K562 (cell line): ENCODE data around the gene KIFC3. TPM values are rescaled to one million over a fixed set of nuclear protein-coding genes. Genes with fewer than 3 reads are reported as not detected.

ENCODE experiments used
- HSF4 ChIP-seq: fragments of 250-450 bp; sonication (Bioruptor Pico); IDR thresholded peaks from 2 replicates; pipeline ENCODE4 v2.1.2; 2022; ENCODE audit warnings: mild to moderate bottlenecking, moderate library complexity, borderline replicate concordance
- PHF20 ChIP-seq: fragments of 450-650 bp; IDR thresholded peaks from 2 replicates; pipeline ENCODE4 v1.6.1; 2018; ENCODE audit not compliant: partially characterized antibody
- PHTF2 ChIP-seq: fragments of 250-450 bp; sonication (Bioruptor Pico); IDR thresholded peaks from 2 replicates; pipeline ENCODE4 v1.5.0; 2021; ENCODE audit warnings: mild to moderate bottlenecking
- SMAD4 ChIP-seq: fragments of 250-450 bp; sonication (Bioruptor Pico); conservative IDR thresholded peaks from 2 replicates; pipeline ENCODE4 v1.8.0; 2021; ENCODE audit warnings: inconsistent platforms, mild to moderate bottlenecking, moderate library complexity
- SRSF1 ChIP-seq: fragments of 200-400 bp; formaldehyde crosslinking; IDR thresholded peaks from 2 replicates; pipeline ENCODE4 v1.6.1; 2017; ENCODE audit warnings: mild to moderate bottlenecking, low read depth, low read length, moderate library complexity
- U2AF1 ChIP-seq: fragments of 200-400 bp; formaldehyde crosslinking; optimal IDR thresholded peaks from 2 replicates; pipeline ENCODE3; 2017; ENCODE audit warnings: mild to moderate bottlenecking, low read depth, low read length, moderate library complexity
- XRCC4 ChIP-seq: IDR thresholded peaks from one replicate; pipeline ENCODE4 v1.6.1; 2011; ENCODE audit not compliant: insufficient read depth, insufficient read length; ENCODE audit errors: extremely low read depth
- ZNF444 ChIP-seq: fragments of 250-450 bp; sonication (Bioruptor Pico); IDR thresholded peaks from 2 replicates; pipeline ENCODE4 v1.4.0; 2020; ENCODE audit warnings: mild to moderate bottlenecking, moderate library complexity
- polyA plus RNA-seq, 8 experiments: library from polyadenylated mRNA; depleted of rRNA in 4 of 8; stranded (reverse) in 5 of 8; unstranded in 3 of 8; fragments of >200 nt; fragmentation: Nextera tagmentation in 2 of 8; fragmentation: Illumina TruSeq in 1 of 8; extraction: Ambion mirVana in 2 of 8; extraction: Trizol in 1 of 8; gene quantifications; 2 replicates each; pipeline versions ENCODE4 v1.2.1 to v1.2.3, GENCODE V29; 2011 to 2014; ENCODE audit warnings: inconsistent platforms in 1 of 8, missing spikeins in 1 of 8
- total RNA-seq, 7 experiments: library from RNA; depleted of rRNA in 6 of 7; stranded (reverse); fragments of >200 nt in 6 of 7; fragmentation: Illumina TruSeq in 2 of 7; extraction: Trizol in 2 of 7; gene quantifications; 2 replicates each; pipeline versions ENCODE4 v1.2.1 to v1.2.3, GENCODE V29; 2011 to 2021; ENCODE audit warnings: low replicate concordance in 1 of 7
- TF ChIP-seq, protein P1 (sequence below): sonication (generic); formaldehyde crosslinking; IDR thresholded peaks from 2 replicates; pipeline ENCODE4 v1.8.0; 2022; ENCODE audit warnings: missing genetic modification reagents, mild to moderate bottlenecking, borderline replicate concordance
- TF ChIP-seq, protein P2 (sequence below): sonication (generic); formaldehyde crosslinking; IDR thresholded peaks from 2 replicates; pipeline ENCODE4 v1.8.0; 2023; ENCODE audit warnings: missing genetic modification reagents, mild to moderate bottlenecking, borderline replicate concordance
- TF ChIP-seq, protein P3 (sequence below): sonication (generic); formaldehyde crosslinking; IDR thresholded peaks from 2 replicates; pipeline ENCODE4 v1.8.0; 2022; ENCODE audit warnings: mild to moderate bottlenecking, low read depth, missing genetic modification reagents

Gene KIFC3
- total and polyA plus RNA-seq, 9 of the 15 experiments (the other 6 are each of a cell fraction or from before 2014, with no cell fraction given), result 0.23 to 105 (median 26.2) TPM

DNA sequence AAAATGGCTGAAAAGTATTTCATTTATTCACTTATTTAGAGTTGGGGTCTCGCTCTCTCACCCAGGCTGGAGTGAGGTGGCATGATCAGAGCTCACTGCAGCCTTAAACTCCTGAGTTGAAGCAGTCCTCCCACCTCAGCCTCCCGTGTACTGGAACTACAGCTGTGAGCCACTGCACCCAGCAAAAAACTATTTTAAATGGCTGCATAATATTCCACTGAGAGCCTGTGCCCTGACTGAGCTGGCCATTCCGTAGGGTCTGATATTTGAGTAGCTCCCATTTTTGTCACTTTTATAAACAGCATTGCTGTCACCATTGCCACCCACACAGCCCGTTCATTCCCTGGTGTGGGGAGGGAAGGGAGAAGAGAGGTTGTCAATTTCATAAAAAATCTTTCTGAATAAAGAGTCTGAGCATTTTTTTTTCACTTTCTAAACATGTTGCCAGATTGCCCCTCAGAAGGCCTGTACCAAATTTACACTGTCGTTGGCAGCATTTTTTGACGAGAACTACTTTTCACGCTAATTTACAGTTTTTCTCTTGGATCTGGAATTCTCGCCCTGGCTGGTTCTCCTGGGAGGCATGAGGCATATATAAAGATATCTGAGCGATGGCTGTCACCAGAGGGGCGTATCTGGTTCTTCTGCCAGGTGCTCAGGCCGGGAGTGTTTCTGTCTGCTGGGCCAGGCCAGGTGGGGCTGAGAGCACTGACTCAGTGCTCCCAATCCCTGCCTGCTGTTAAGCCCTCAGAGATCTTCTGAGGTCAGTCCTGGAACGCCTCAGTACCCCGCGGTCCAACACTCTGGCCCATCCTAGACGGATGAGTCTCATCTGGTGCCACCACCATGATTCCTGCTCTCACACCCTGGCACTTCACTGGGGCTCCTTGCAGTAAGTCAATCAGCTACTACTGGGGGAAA lies 7.2 kb upstream of the KIFC3 start (continued):
- TF ChIP-seq, protein P1, sequence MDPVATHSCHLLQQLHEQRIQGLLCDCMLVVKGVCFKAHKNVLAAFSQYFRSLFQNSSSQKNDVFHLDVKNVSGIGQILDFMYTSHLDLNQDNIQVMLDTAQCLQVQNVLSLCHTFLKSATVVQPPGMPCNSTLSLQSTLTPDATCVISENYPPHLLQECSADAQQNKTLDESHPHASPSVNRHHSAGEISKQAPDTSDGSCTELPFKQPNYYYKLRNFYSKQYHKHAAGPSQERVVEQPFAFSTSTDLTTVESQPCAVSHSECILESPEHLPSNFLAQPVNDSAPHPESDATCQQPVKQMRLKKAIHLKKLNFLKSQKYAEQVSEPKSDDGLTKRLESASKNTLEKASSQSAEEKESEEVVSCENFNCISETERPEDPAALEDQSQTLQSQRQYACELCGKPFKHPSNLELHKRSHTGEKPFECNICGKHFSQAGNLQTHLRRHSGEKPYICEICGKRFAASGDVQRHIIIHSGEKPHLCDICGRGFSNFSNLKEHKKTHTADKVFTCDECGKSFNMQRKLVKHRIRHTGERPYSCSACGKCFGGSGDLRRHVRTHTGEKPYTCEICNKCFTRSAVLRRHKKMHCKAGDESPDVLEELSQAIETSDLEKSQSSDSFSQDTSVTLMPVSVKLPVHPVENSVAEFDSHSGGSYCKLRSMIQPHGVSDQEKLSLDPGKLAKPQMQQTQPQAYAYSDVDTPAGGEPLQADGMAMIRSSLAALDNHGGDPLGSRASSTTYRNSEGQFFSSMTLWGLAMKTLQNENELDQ (CRISPR knock-in tag), result no peak
- TF ChIP-seq ZNF444 (CRISPR knock-in tag) (no peak), PHTF2 (CRISPR knock-in tag) (no peak), XRCC4 (no peak), SRSF1 (no peak), HSF4 (CRISPR knock-in tag) (no peak), SMAD4 (CRISPR knock-in tag) (no peak), PHF20 (no peak), U2AF1 (no peak)
- TF ChIP-seq, protein P2, sequence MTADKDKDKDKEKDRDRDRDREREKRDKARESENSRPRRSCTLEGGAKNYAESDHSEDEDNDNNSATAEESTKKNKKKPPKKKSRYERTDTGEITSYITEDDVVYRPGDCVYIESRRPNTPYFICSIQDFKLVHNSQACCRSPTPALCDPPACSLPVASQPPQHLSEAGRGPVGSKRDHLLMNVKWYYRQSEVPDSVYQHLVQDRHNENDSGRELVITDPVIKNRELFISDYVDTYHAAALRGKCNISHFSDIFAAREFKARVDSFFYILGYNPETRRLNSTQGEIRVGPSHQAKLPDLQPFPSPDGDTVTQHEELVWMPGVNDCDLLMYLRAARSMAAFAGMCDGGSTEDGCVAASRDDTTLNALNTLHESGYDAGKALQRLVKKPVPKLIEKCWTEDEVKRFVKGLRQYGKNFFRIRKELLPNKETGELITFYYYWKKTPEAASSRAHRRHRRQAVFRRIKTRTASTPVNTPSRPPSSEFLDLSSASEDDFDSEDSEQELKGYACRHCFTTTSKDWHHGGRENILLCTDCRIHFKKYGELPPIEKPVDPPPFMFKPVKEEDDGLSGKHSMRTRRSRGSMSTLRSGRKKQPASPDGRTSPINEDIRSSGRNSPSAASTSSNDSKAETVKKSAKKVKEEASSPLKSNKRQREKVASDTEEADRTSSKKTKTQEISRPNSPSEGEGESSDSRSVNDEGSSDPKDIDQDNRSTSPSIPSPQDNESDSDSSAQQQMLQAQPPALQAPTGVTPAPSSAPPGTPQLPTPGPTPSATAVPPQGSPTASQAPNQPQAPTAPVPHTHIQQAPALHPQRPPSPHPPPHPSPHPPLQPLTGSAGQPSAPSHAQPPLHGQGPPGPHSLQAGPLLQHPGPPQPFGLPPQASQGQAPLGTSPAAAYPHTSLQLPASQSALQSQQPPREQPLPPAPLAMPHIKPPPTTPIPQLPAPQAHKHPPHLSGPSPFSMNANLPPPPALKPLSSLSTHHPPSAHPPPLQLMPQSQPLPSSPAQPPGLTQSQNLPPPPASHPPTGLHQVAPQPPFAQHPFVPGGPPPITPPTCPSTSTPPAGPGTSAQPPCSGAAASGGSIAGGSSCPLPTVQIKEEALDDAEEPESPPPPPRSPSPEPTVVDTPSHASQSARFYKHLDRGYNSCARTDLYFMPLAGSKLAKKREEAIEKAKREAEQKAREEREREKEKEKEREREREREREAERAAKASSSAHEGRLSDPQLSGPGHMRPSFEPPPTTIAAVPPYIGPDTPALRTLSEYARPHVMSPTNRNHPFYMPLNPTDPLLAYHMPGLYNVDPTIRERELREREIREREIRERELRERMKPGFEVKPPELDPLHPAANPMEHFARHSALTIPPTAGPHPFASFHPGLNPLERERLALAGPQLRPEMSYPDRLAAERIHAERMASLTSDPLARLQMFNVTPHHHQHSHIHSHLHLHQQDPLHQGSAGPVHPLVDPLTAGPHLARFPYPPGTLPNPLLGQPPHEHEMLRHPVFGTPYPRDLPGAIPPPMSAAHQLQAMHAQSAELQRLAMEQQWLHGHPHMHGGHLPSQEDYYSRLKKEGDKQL (CRISPR knock-in tag), result no peak
- TF ChIP-seq, protein P3, sequence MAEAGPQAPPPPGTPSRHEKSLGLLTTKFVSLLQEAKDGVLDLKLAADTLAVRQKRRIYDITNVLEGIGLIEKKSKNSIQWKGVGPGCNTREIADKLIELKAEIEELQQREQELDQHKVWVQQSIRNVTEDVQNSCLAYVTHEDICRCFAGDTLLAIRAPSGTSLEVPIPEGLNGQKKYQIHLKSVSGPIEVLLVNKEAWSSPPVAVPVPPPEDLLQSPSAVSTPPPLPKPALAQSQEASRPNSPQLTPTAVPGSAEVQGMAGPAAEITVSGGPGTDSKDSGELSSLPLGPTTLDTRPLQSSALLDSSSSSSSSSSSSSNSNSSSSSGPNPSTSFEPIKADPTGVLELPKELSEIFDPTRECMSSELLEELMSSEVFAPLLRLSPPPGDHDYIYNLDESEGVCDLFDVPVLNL, result no peak
